ENCODE data around the gene RSU1.

GRCh38 chr10:16581202-16581601 lies 236.0 kb downstream of the RSU1 start:
- TF ChIP-seq CTCF (IDR thresholded peaks at IDR 0.05) (no peak), POLR2A (IDR thresholded peaks at IDR 0.05) (no peak)

All from uterus (tissue), 2 donors.